Upper lobe of right lung (tissue), 1 donor: ENCODE measurements around the gene TBK1. TPM values are rescaled to one million over a fixed set of nuclear protein-coding genes. Genes with fewer than 3 reads are reported as not detected.
"Not testable (repeated sequence)": the region's sequence is repeated elsewhere in the genome, so short reads cannot be mapped to it uniquely, and the experiment has no call there.

ENCODE experiments used
- ATAC-seq: fragments of 200-7000 bp; cut with Tn5 transposase; one replicate; pipeline ENCODE4 v1.9.1; 2020; ENCODE audit warnings: mild to moderate bottlenecking, moderate library complexity
- DNase-seq: peaks from one replicate; pipeline ENCODE4 v3.0.0-alpha.2; 2020
- H3K27ac ChIP-seq: fragments of 200-600 bp; one replicate; pipeline ENCODE4 v1.8.0; 2022
- H3K27me3 ChIP-seq: fragments of 200-600 bp; one replicate; pipeline ENCODE4 v1.8.0; 2022; ENCODE audit warnings: mild to moderate bottlenecking
- H3K36me3 ChIP-seq: fragments of 200-600 bp; one replicate; pipeline ENCODE4 v1.8.0; 2022
- H3K4me1 ChIP-seq: fragments of 200-600 bp; one replicate; pipeline ENCODE4 v1.8.0; 2022
- H3K4me3 ChIP-seq: fragments of 200-600 bp; one replicate; pipeline ENCODE4 v1.8.0; 2022; ENCODE audit warnings: mild to moderate bottlenecking
- H3K9me3 ChIP-seq: fragments of 200-600 bp; one replicate; pipeline ENCODE4 v1.8.0; 2022
- intact Hi-C: fragments of 100-400 bp; cut with DNase I; formaldehyde crosslinking; loops from one replicate; pipeline ENCODE4 v1.11.0; 2022
- total RNA-seq: library from RNA; stranded (reverse); fragmentation: NEBNext Ultra II Directional; extraction: Animal tissue kit (Norgen Biotek cat#: 25700); gene quantifications from one replicate; pipeline ENCODE4 v1.2.1, GENCODE V29; 2021
- TF ChIP-seq, protein P1 (sequence below): fragments of 200-600 bp; IDR thresholded peaks from one replicate; pipeline ENCODE4 v1.8.0; 2022; ENCODE audit warnings: antibody characterized with exemption
- donor health status: DM: no; HTN: yes; CAD: no; lungs with severe emphysema.

The TBK1 gene
- total RNA-seq, 1 donor from 2014 or later: 28.2 TPM

DNA sequence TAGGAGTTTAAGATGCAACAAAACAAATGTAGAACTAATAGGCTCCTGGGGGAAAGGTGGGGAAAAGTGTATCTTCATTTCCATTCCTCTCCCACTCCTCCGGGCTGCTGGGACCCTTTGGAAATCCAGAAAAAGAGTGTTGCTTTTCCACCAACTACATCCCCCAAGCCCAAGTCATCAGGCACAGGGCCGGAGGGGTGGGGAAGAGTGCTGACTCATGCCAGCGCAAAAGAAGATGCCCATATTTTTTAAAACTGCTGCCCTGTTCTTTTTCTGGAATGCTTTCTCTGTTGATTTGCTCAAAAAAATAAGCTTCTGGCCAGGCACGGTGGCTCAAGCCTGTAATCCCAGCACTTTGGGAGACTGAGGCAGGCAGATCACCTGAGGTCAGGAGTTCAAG, 70.9 kb downstream of the TBK1 start:
- Histone ChIP-seq H3K36me3 (no peaks in the 10 kb centered on the region), H3K4me3 (no peak overlapping the region), H3K27ac (no peak overlapping the region), H3K4me1 (no peaks in the 10 kb centered on the region), H3K27me3 (no peaks in the 10 kb centered on the region), H3K9me3 (no peaks in the 10 kb centered on the region)
- TF ChIP-seq, protein P1, sequence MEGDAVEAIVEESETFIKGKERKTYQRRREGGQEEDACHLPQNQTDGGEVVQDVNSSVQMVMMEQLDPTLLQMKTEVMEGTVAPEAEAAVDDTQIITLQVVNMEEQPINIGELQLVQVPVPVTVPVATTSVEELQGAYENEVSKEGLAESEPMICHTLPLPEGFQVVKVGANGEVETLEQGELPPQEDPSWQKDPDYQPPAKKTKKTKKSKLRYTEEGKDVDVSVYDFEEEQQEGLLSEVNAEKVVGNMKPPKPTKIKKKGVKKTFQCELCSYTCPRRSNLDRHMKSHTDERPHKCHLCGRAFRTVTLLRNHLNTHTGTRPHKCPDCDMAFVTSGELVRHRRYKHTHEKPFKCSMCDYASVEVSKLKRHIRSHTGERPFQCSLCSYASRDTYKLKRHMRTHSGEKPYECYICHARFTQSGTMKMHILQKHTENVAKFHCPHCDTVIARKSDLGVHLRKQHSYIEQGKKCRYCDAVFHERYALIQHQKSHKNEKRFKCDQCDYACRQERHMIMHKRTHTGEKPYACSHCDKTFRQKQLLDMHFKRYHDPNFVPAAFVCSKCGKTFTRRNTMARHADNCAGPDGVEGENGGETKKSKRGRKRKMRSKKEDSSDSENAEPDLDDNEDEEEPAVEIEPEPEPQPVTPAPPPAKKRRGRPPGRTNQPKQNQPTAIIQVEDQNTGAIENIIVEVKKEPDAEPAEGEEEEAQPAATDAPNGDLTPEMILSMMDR: no peak
- ATAC-seq: no peak
- DNase-seq: no peak
- intact Hi-C loops: no loop called here

DNA sequence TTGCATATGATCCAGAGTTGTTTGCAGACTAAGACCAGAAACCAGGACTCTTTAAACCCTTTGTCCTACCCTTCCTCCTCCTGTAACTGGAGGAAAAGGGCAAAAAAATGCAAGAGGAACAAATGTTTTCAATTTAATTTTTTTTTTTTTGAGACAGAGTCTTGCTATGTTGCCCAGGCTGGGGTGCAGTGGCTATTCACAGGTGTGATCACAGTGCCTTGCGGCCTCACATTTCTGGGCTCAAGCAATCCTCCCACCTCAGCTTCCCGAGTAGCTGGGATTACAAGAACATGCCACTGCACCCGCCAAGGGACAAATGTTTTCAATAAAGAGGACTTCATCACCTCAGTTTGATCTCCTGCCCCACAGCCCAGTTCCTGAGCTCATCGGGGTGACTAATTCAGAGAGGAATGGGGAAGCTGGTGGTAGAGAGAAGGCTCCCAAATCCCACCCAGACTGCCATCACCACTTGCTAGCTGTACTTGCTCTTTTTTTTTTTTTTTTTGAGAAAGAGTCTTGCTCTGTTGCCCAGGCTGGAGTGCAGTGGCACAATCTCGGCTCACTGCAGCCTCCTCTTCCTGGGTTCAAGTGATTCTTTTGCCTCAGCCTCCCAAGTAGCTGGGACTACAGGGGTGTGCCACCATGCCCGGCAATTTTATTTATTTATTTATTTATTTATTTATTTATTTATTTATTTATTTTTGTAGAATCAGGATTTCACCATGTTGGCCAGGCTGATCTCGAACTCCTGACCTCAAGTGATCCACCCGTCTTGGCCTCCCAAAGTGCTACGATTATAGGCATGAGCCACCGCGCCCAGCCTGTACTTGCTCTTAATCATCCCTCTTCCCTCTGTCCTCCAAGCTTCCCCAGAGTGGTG, 71.9 kb downstream of the TBK1 start:
- ATAC-seq, intact Hi-C loops, H3K9me3 ChIP-seq: not testable (repeated sequence)

DNA sequence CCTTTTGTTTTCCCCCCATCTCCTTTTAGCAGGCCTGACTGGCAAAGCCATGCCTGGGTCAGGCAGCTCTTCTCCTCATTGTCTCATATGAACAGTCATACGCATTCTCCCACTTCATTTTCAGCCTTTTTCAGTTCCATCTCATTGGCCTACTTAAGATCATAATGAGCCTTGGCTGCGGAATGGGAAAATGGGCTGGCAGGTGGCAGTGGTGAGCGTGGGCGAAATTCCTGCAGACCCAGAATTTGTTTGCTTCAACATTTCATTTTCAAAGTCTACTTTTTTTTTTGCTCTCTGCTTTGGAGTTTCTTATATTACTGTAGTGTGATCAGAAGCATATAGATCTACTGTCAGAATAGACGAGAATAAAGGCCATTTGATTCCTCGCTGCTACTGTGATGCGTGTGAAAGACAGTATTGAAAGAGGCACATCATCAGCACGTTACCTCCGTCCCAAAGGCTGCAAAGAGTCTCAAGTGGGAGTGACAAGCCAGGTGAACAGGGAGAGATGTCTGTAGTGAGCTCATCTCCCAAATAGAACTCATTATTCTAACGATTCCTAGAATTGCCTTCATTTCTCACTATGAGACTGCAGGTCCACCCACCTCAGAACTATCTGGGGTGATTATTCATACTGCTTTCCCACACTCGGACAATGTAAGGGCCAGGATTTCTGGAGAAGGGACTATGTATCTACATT, 73.7 kb downstream of the TBK1 start:
- H3K9me3 ChIP-seq: no peaks in the 10 kb centered on the region
- intact Hi-C loops: no loop called here

More for the DNA sequence above, 71.9 kb downstream of the TBK1 start:
- not testable (repeated sequence) for H3K36me3 ChIP-seq, H3K27ac ChIP-seq, DNase-seq, H3K27me3 ChIP-seq, H3K4me3 ChIP-seq, H3K4me1 ChIP-seq

DNA sequence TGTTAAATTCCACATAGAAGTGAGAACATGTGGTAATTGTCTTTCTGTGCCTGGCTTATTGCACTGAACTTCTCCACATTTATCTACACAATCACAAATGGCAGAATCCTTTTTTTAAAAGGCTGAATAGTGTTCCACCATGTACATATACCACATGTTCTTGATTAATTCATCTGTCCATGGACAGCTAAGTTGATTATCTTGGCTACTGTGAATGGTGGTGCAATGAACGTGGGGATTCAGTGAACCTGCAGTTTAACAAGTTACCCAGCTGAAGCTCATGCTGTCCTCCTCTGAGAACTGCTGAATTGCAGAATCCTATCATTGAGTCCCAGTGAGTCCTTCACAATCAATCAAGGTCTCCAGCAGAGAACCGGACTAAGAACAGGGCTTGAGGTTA, 74.9 kb downstream of the TBK1 start:
- TF ChIP-seq, protein P1: no peak
- Histone ChIP-seq H3K9me3 (no peaks in the 10 kb centered on the region), H3K36me3 (no peaks in the 10 kb centered on the region), H3K4me1 (no peaks in the 10 kb centered on the region), H3K27ac (no peak overlapping the region), H3K4me3 (no peak overlapping the region), H3K27me3 (no peaks in the 10 kb centered on the region)
- intact Hi-C loops: no loop called here
- DNase-seq: no peak
- ATAC-seq: no peak

More for the DNA sequence above, 73.7 kb downstream of the TBK1 start:
- Histone ChIP-seq H3K36me3 (no peaks in the 10 kb centered on the region), H3K4me3 (no peak overlapping the region), H3K27ac (no peak overlapping the region), H3K4me1 (no peaks in the 10 kb centered on the region), H3K27me3 (no peaks in the 10 kb centered on the region)
- ATAC-seq (no peak), DNase-seq (no peak)
- TF ChIP-seq, protein P1: no peak

DNA sequence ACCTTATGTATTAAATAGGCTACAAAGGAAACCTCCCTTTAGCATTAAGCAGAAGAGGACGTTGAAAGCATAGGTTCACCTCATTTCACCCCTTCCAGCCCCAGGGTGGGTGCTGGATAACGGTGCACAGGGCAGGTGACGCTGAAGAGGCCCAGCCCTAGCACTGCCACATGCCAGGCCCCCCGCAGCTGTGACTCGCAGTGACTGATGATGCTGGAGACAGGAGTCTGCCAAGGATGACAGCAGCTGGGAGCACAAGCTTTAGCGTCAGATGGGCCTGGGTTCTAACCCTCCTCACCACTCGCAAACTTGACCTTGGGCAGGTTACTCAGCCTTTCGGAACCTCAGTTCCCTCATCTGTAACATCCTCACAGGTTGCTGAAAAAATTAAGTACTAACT, 76.7 kb downstream of the TBK1 start:
- TF ChIP-seq, protein P1: no peak
- DNase-seq (no peak), ATAC-seq (no peak)

DNA sequence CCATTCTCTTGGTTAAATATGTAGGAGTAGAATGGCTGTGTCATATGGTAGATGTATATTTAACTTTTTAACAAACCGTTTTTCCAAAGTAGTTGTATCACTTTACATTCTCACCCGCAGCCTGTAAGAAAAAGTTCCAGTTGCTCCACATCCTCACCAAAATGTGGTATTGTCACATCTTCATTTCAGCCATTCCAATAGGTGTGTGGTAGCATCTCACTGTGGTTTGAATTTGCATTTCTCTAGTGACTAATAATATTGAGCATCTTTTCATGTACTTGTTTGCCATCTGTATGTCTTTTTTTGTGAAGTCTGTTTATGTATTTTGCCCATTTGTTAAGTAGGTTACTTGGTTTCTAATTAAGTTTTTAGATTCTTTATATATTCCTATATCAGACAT, 78.6 kb downstream of the TBK1 start:
- no peak for DNase-seq

More for the DNA sequence above, 76.7 kb downstream of the TBK1 start:
- H3K27ac ChIP-seq: no peak overlapping the region
- no peaks in the 10 kb centered on the region for H3K36me3 ChIP-seq
- intact Hi-C loops: no loop called here
- H3K27me3 ChIP-seq: no peaks in the 10 kb centered on the region
- H3K4me1 ChIP-seq: no peaks in the 10 kb centered on the region
- H3K4me3 ChIP-seq: no peak overlapping the region
- no peaks in the 10 kb centered on the region for H3K9me3 ChIP-seq

More for the DNA sequence above, 78.6 kb downstream of the TBK1 start:
- Histone ChIP-seq H3K27me3 (no peaks in the 10 kb centered on the region), H3K4me3 (no peak overlapping the region), H3K9me3 (no peaks in the 10 kb centered on the region), H3K36me3 (no peaks in the 10 kb centered on the region), H3K4me1 (no peaks in the 10 kb centered on the region), H3K27ac (no peak overlapping the region)
- intact Hi-C loops: no loop called here
- TF ChIP-seq, protein P1: no peak
- ATAC-seq: no peak
